ENCODE results near the gene PELI2. TPM values are rescaled to one million over a fixed set of nuclear protein-coding genes. Genes with fewer than 3 reads are reported as not detected.

Gene PELI2
- total RNA-seq, 2 experiments from 2014 or later = 2.7 to 3.4 TPM

GRCh38 chr14:56248442-56248841 lies 130.2 kb downstream of the PELI2 start:
- intact Hi-C loops (cut with micrococcal nuclease) = no loop called here
- H3K27me3 Mint-ChIP-seq = no peaks in the 10 kb centered on the region
- no peaks in the 10 kb centered on the region for H3K4me1 Mint-ChIP-seq (ENCODE audit: low read depth)
- ChIA-PET POLR2A (no interaction called here), CTCF (no interaction called here)
- TF ChIP-seq, protein P1, sequence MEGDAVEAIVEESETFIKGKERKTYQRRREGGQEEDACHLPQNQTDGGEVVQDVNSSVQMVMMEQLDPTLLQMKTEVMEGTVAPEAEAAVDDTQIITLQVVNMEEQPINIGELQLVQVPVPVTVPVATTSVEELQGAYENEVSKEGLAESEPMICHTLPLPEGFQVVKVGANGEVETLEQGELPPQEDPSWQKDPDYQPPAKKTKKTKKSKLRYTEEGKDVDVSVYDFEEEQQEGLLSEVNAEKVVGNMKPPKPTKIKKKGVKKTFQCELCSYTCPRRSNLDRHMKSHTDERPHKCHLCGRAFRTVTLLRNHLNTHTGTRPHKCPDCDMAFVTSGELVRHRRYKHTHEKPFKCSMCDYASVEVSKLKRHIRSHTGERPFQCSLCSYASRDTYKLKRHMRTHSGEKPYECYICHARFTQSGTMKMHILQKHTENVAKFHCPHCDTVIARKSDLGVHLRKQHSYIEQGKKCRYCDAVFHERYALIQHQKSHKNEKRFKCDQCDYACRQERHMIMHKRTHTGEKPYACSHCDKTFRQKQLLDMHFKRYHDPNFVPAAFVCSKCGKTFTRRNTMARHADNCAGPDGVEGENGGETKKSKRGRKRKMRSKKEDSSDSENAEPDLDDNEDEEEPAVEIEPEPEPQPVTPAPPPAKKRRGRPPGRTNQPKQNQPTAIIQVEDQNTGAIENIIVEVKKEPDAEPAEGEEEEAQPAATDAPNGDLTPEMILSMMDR (IDR thresholded peaks at IDR 0.05) = no peak
- H3K9me3 Mint-ChIP-seq = peaks cover 3% of the 10 kb centered on the region
- DNase-seq (no peak), ATAC-seq (no peak)
- no peak overlapping the region for H3K27ac Mint-ChIP-seq
- peaks cover 2% of the 10 kb centered on the region for H3K36me3 Mint-ChIP-seq (ENCODE audit: low read depth)
- H3K4me3 Mint-ChIP-seq = no peak overlapping the region

- H3K27ac Mint-ChIP-seq = no peak overlapping the region
- ChIA-PET POLR2A (no interaction called here), CTCF (interaction anchor here (1.2 kb wide), 1 partner anchor 9 kb away, joined by 3 read pairs; no protein-coding TSS in a partner anchor)
- no peak for DNase-seq
- no peak for ATAC-seq
- H3K9me3 Mint-ChIP-seq = peaks cover 16% of the 10 kb centered on the region
- no peak overlapping the region for H3K4me3 Mint-ChIP-seq
- no peaks in the 10 kb centered on the region for H3K4me1 Mint-ChIP-seq (ENCODE audit: low read depth)
- H3K27me3 Mint-ChIP-seq = no peaks in the 10 kb centered on the region
- TF ChIP-seq, protein P1 (IDR thresholded peaks at IDR 0.05) = no peak
- H3K36me3 Mint-ChIP-seq (ENCODE audit: low read depth) = peaks cover 6% of the 10 kb centered on the region
- intact Hi-C loops (cut with micrococcal nuclease) = no loop called here
These were observed 142.8 kb downstream of the PELI2 start for GRCh38 chr14:56261046-56261445.

GRCh38 chr14:56262530-56262929 lies 144.3 kb downstream of the PELI2 start:
- H3K4me1 Mint-ChIP-seq (ENCODE audit: low read depth) = no peaks in the 10 kb centered on the region
- no peak for ATAC-seq

DNA sequence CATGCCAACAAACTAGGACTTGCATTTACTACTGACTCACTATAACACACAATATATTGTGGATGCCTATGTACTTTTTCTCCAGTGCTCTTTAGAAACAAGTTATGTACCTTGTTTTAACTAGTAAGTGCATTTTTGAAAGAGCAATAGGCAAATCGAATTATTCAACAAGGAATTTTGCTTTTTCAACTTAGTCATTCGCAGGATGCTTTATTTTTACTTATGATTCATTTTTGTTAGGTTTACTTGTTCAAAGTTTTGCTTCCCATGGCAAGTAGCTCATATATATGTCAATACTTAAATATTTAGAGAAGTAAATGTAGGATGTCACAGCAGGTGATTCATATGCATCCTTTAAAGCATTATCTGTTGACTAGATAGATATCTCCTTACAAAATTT lies 149.8 kb downstream of the PELI2 start:
- Mint-ChIP-seq H3K4me3 (no peak overlapping the region), H3K9me3 (no peaks in the 10 kb centered on the region), H3K27ac (no peak overlapping the region), H3K27me3 (no peaks in the 10 kb centered on the region), H3K36me3 (ENCODE audit: low read depth) (no peaks in the 10 kb centered on the region), H3K4me1 (ENCODE audit: low read depth) (no peaks in the 10 kb centered on the region)
- DNase-seq (no peak), ATAC-seq (no peak)
- TF ChIP-seq, protein P1 (IDR thresholded peaks at IDR 0.05) = no peak
- intact Hi-C loops (cut with micrococcal nuclease) = no loop called here
- ChIA-PET CTCF (no interaction called here), POLR2A (no interaction called here)

More at GRCh38 chr14:56262530-56262929, 144.3 kb downstream of the PELI2 start:
- intact Hi-C loops (cut with micrococcal nuclease) = no loop called here
- TF ChIP-seq, protein P1 (IDR thresholded peaks at IDR 0.05) = no peak
- Mint-ChIP-seq H3K9me3 (peaks cover 12% of the 10 kb centered on the region), H3K4me3 (no peak overlapping the region), H3K27me3 (no peaks in the 10 kb centered on the region), H3K36me3 (ENCODE audit: low read depth) (peaks cover 6% of the 10 kb centered on the region), H3K27ac (no peak overlapping the region)
- DNase-seq = no peak
- ChIA-PET POLR2A (interaction anchor here (0.7 kb wide), 1 partner anchor 185 kb away, joined by 3 read pairs; no protein-coding TSS in a partner anchor), CTCF (no interaction called here)

DNA sequence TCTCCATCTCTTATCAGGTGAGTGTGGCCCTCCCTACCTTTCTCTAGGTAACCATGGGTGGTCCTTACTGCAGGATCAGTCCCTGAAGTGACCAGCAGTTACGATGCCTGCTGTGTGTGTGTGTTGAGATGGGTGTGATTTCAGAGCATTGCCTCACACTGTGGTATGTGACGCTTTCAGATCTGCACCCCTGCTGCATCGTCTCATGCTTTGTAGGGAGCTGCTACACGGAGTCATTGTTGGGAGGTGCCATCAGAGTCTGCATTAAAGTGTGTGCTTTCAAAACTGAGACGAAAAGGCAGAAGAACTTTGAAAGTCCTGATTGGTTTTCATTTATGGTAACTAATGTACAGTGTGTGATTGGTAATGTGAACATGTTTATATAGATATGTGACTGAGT lies 150.5 kb downstream of the PELI2 start:
- no peaks in the 10 kb centered on the region for H3K4me1 Mint-ChIP-seq (ENCODE audit: low read depth)
- CTCF ChIA-PET = no interaction called here
- H3K36me3 Mint-ChIP-seq (ENCODE audit: low read depth) = no peaks in the 10 kb centered on the region
- TF ChIP-seq, protein P1 (IDR thresholded peaks at IDR 0.05) = no peak
- no peak for ATAC-seq
- H3K27ac Mint-ChIP-seq = no peak overlapping the region
- no peaks in the 10 kb centered on the region for H3K27me3 Mint-ChIP-seq
- DNase-seq = no peak
- intact Hi-C loops (cut with micrococcal nuclease) = no loop called here
- H3K9me3 Mint-ChIP-seq = no peaks in the 10 kb centered on the region
- no peak overlapping the region for H3K4me3 Mint-ChIP-seq
- POLR2A ChIA-PET = no interaction called here
